HepG2 (cell line): Measurements from ENCODE around the gene ZNF793.

Source experiments
- KDM2A ChIP-seq: sonication (generic); formaldehyde crosslinking; IDR thresholded peaks from 2 replicates; pipeline ENCODE4 v1.4.0; 2020; ENCODE audit warnings: low read depth, missing genetic modification reagents, borderline replicate concordance
- PATZ1 ChIP-seq: sonication (generic); formaldehyde crosslinking; IDR thresholded peaks from 2 replicates; pipeline ENCODE4 v1.4.0; 2020; ENCODE audit warnings: missing genetic modification reagents
- PBX3 ChIP-seq: sonication (generic); formaldehyde crosslinking; IDR thresholded peaks from 2 replicates; pipeline ENCODE4 v1.8.1; 2023; ENCODE audit warnings: missing genetic modification reagents, inconsistent platforms, borderline replicate concordance
- POLR2AphosphoS5 ChIP-seq: IDR thresholded peaks from 2 replicates; pipeline ENCODE4 v1.6.1; 2012; ENCODE audit warnings: low read depth, low read length
- SKI ChIP-seq: fragments of 450-650 bp; IDR thresholded peaks from one replicate; pipeline ENCODE4 v1.6.1; 2018; ENCODE audit warnings: mild to moderate bottlenecking; ENCODE audit not compliant: partially characterized antibody
- ZBTB4 ChIP-seq: sonication (generic); formaldehyde crosslinking; IDR thresholded peaks from 2 replicates; pipeline ENCODE4 v1.4.0; 2020; ENCODE audit warnings: missing genetic modification reagents, mild to moderate bottlenecking, borderline replicate concordance
- ZFX ChIP-seq: sonication (generic); formaldehyde crosslinking; IDR thresholded peaks from 2 replicates; pipeline ENCODE4 v1.4.0; 2020; ENCODE audit warnings: mild to moderate bottlenecking, low read depth, missing genetic modification reagents, moderate library complexity
- ZNF263 ChIP-seq: sonication (generic); formaldehyde crosslinking; IDR thresholded peaks from 2 replicates; pipeline ENCODE4 v1.4.0; 2020; ENCODE audit warnings: missing genetic modification reagents
- ZNF354B ChIP-seq: sonication (generic); formaldehyde crosslinking; IDR thresholded peaks from 2 replicates; pipeline ENCODE4 v1.8.0; 2022; ENCODE audit warnings: mild to moderate bottlenecking, missing genetic modification reagents
- ZNF660 ChIP-seq: sonication (generic); formaldehyde crosslinking; IDR thresholded peaks from 2 replicates; pipeline ENCODE4 v1.5.1; 2020; ENCODE audit warnings: mild to moderate bottlenecking, low read depth, missing genetic modification reagents, borderline replicate concordance

GRCh38 chr19:37472165-37472564 lies 34.6 kb upstream of the ZNF793 start:
- TF ChIP-seq SKI (no peak), ZBTB4 (CRISPR knock-in tag) (no peak), POLR2AphosphoS5 (no peak), PATZ1 (CRISPR knock-in tag) (no peak), KDM2A (CRISPR knock-in tag) (no peak), ZNF660 (CRISPR knock-in tag) (no peak), PBX3 (CRISPR knock-in tag) (no peak), ZFX (CRISPR knock-in tag) (no peak), ZNF263 (CRISPR knock-in tag) (no peak), ZNF354B (CRISPR knock-in tag) (no peak)
